Esophagus muscularis mucosa (tissue), 4 donors: ENCODE results near the gene ZWINT. TPM values are rescaled to one million over a fixed set of nuclear protein-coding genes. Genes with fewer than 3 reads are reported as not detected.

Source experiments
- DNase-seq: peaks from one replicate; pipeline ENCODE4 v3.0.0-alpha.2; 2017; ENCODE audit errors: extremely low spot score
- H3K27ac ChIP-seq, 4 donors: fragments of 200-600 bp; sonication (generic); replicated peaks in 1 of 4; 1 replicate in 3 of 4; 2 replicates in 1 of 4; pipeline ENCODE4 v1.5.1; 2016 to 2019; ENCODE audit warnings: mild to moderate bottlenecking in 1 of 4
- H3K27me3 ChIP-seq, 4 donors: fragments of 200-600 bp; sonication (generic); one replicate each; pipeline versions ENCODE4 v1.5.1 to v1.6.0; 2016 to 2019
- H3K36me3 ChIP-seq, 4 donors: fragments of 200-600 bp; sonication (generic); one replicate each; pipeline ENCODE4 v1.5.1; 2016 to 2019
- H3K4me1 ChIP-seq, 4 donors: fragments of 200-600 bp; sonication (generic); one replicate each; pipeline ENCODE4 v1.5.1; 2016 to 2019
- H3K4me3 ChIP-seq, 4 donors: fragments of 200-600 bp; sonication (generic); 1 replicate in 2 of 4; 2 replicates in 2 of 4; pipeline ENCODE4 v1.5.1; 2016 to 2019; ENCODE audit warnings: mild to moderate bottlenecking in 4 of 4, moderate library complexity in 1 of 4
- H3K9me3 ChIP-seq, 4 donors: fragments of 200-600 bp; sonication (generic); 1 replicate in 3 of 4; 2 replicates in 1 of 4; pipeline ENCODE4 v1.5.1; 2016 to 2019
- EP300 ChIP-seq: sonication (generic); formaldehyde crosslinking; IDR thresholded peaks from one replicate; pipeline ENCODE4 v1.6.1; 2017; ENCODE audit warnings: antibody characterized with exemption
- POLR2A ChIP-seq: fragments of 450-650 bp; IDR thresholded peaks from one replicate; pipeline ENCODE4 v1.6.1; 2017; ENCODE audit warnings: antibody characterized with exemption, moderate library complexity, mild to moderate bottlenecking, low read depth
- POLR2AphosphoS5 ChIP-seq, 2 donors: sonication (generic); formaldehyde crosslinking; IDR thresholded peaks; one replicate each; pipeline ENCODE4 v1.6.1; 2017; ENCODE audit warnings: antibody characterized with exemption in 2 of 2
- WGBS: methylation state at CpG from one replicate; pipeline ENCODE4 v1.1.5; 2018; 5-methylcytosine and 5-hydroxymethylcytosine counted together
- intact Hi-C: fragments of 100-400 bp; cut with DNase I; formaldehyde crosslinking; loops from one replicate; pipeline ENCODE4 v1.15.1; 2023
- total RNA-seq, 4 donors: library from RNA; depleted of rRNA; stranded (reverse); fragments of >200 nt; gene quantifications; one replicate each; pipeline versions ENCODE4 v1.1.0 to v1.2.1, GENCODE V29; 2016
- TF ChIP-seq, protein P1 (sequence below), 3 experiments: fragments of 200-600 bp in 2 of 3; fragments of 450-650 bp in 1 of 3; sonication (generic) in 2 of 3; IDR thresholded peaks; one replicate each; pipeline ENCODE4 v1.5.1; 2017 to 2019; ENCODE audit warnings: antibody characterized with exemption in 3 of 3, mild to moderate bottlenecking in 2 of 3, moderate library complexity in 1 of 3

Gene ZWINT
- total RNA-seq, 4 donors from 2014 or later = 1.1 to 2.1 (median 1.2) TPM

- DNase-seq = no peak
- Histone ChIP-seq H3K4me1 (no peaks in the 10 kb centered on the region), H3K36me3 (no peaks in the 10 kb centered on the region), H3K27ac (no peak overlapping the region), H3K9me3 (no peaks in the 10 kb centered on the region), H3K27me3 (no peaks in the 10 kb centered on the region), H3K4me3 (no peak overlapping the region)
- intact Hi-C loops = no loop called here
- 50% methylated on average over 2 of the region's 2 CpGs for WGBS
- no peak for TF ChIP-seq EP300
- TF ChIP-seq, protein P1, sequence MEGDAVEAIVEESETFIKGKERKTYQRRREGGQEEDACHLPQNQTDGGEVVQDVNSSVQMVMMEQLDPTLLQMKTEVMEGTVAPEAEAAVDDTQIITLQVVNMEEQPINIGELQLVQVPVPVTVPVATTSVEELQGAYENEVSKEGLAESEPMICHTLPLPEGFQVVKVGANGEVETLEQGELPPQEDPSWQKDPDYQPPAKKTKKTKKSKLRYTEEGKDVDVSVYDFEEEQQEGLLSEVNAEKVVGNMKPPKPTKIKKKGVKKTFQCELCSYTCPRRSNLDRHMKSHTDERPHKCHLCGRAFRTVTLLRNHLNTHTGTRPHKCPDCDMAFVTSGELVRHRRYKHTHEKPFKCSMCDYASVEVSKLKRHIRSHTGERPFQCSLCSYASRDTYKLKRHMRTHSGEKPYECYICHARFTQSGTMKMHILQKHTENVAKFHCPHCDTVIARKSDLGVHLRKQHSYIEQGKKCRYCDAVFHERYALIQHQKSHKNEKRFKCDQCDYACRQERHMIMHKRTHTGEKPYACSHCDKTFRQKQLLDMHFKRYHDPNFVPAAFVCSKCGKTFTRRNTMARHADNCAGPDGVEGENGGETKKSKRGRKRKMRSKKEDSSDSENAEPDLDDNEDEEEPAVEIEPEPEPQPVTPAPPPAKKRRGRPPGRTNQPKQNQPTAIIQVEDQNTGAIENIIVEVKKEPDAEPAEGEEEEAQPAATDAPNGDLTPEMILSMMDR (IDR thresholded peaks at IDR 0.05) = no peak
- TF ChIP-seq POLR2AphosphoS5 (IDR thresholded peaks at IDR 0.05) = no peak
- no peak for TF ChIP-seq POLR2A
These were observed 42.2 kb downstream of the ZWINT start for GRCh38 chr10:56318816-56319215.

DNA sequence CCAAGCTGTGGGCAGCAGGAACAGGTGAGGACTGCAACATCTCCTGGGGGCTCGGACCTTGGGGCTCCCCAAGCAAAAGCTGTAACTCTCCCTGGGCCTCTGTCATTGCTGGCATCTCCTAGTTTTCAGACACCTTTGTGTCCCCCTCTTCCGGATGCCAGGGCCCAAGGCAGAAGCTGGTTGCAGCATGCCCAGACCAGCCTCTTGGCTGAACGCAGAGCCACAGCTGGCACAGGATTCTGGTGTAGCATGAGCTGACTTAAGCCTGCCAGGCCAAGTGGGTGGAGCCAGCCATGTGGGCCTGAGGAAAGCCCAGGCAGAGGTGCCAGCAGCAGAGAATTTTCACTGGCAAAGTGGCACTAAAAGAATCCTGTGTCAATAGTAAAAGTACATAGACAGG is 43.5 kb downstream of the ZWINT start:
- no peaks in the 10 kb centered on the region for H3K27me3 ChIP-seq
- intact Hi-C loops = no loop called here
- DNase-seq = no peak
- TF ChIP-seq POLR2AphosphoS5 (IDR thresholded peaks at IDR 0.05) (no peak), POLR2A (no peak), EP300 (no peak)
- TF ChIP-seq, protein P1 (IDR thresholded peaks at IDR 0.05) = no peak
- WGBS = 95% methylated on average over 3 of the region's 3 CpGs
- H3K4me3 ChIP-seq = no peak overlapping the region
- no peak overlapping the region for H3K27ac ChIP-seq
- no peaks in the 10 kb centered on the region for H3K4me1 ChIP-seq
- no peaks in the 10 kb centered on the region for H3K36me3 ChIP-seq
- no peaks in the 10 kb centered on the region for H3K9me3 ChIP-seq

DNA sequence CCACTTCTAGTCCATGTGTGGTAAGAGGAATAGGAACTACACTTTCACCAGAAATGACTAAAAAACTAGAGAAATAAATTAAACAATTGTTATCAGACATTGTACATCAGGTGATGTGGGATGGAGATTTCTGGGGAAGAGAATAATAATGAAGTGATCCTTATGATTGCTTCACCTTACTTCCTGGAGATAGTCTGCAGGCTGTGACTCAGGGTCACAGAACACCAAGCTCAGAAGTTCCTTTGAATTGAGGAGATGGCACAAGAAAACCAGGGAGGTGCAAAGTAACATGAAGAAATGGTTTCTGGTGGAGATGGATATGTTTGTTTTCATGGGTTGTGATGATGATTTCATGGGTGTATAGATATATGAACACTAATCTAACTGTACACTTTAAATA is 44.5 kb downstream of the ZWINT start:
- TF ChIP-seq EP300 (no peak), POLR2A (no peak), POLR2AphosphoS5 (IDR thresholded peaks at IDR 0.05) (no peak)
- TF ChIP-seq, protein P1 (IDR thresholded peaks at IDR 0.05) = no peak
- H3K36me3 ChIP-seq = no peaks in the 10 kb centered on the region
- intact Hi-C loops = no loop called here

More for the DNA sequence above, 44.5 kb downstream of the ZWINT start:
- Histone ChIP-seq H3K4me3 (no peak overlapping the region), H3K4me1 (no peaks in the 10 kb centered on the region), H3K27me3 (no peaks in the 10 kb centered on the region), H3K9me3 (no peaks in the 10 kb centered on the region), H3K27ac (no peak overlapping the region)
- no peak for DNase-seq
